Neuronal stem cell (in vitro differentiated cells): ENCODE results near the gene TRIP12.

Experiments used
- DNase-seq: peaks from one replicate; pipeline ENCODE4 v3.0.0-alpha.2; 2013; ENCODE audit warnings: low spot score
- H2AFZ ChIP-seq: one replicate; pipeline ENCODE4 v1.6.1; 2013; ENCODE audit warnings: mild to moderate bottlenecking, low read length, inconsistent platforms
- H2AK5ac ChIP-seq: 2 replicates; pipeline ENCODE4 v1.6.1; 2013; ENCODE audit warnings: low read depth, mild to moderate bottlenecking, inconsistent platforms, low read length, moderate library complexity, mixed read lengths
- H2BK120ac ChIP-seq: 2 replicates; pipeline ENCODE4 v1.6.1; 2013; ENCODE audit warnings: low read depth, mild to moderate bottlenecking, inconsistent platforms, low read length, moderate library complexity, mixed read lengths
- H2BK12ac ChIP-seq: one replicate; pipeline ENCODE4 v1.6.1; 2013; ENCODE audit warnings: low read length, inconsistent platforms
- H2BK15ac ChIP-seq: 2 replicates; pipeline ENCODE4 v1.6.1; 2013; ENCODE audit warnings: mild to moderate bottlenecking, low read length, inconsistent platforms, mixed read lengths
- H2BK5ac ChIP-seq: one replicate; pipeline ENCODE4 v1.6.1; 2013; ENCODE audit warnings: inconsistent platforms, mild to moderate bottlenecking, low read length, moderate library complexity
- H3K14ac ChIP-seq: one replicate; pipeline ENCODE4 v1.6.1; 2013; ENCODE audit warnings: low read length, inconsistent platforms
- H3K18ac ChIP-seq: 2 replicates; pipeline ENCODE4 v1.6.1; 2013; ENCODE audit warnings: low read length, inconsistent platforms
- H3K23ac ChIP-seq: 2 replicates; pipeline ENCODE4 v1.6.1; 2013; ENCODE audit warnings: low read depth, mild to moderate bottlenecking, mixed read lengths, low read length, inconsistent platforms; ENCODE audit not compliant: poor library complexity
- H3K27ac ChIP-seq: replicated peaks from 3 replicates; pipeline ENCODE4 v1.5.1; 2013; ENCODE audit warnings: low read length, inconsistent platforms
- H3K27me3 ChIP-seq, 3 experiments: 2 replicates each; pipeline ENCODE4 v1.6.1; 2013; ENCODE audit warnings: low read length in 3 of 3, mild to moderate bottlenecking in 2 of 3, inconsistent platforms in 1 of 3, low read depth in 1 of 3, mixed read lengths in 1 of 3, moderate library complexity in 1 of 3; ENCODE audit not compliant: control insufficient read depth in 3 of 3, insufficient read depth in 3 of 3
- H3K36me3 ChIP-seq, 2 donors: replicated peaks in 1 of 2; 2 replicates each; pipeline ENCODE4 v1.6.1; 2013; ENCODE audit warnings: low read length in 2 of 2; ENCODE audit not compliant: control insufficient read depth in 2 of 2, insufficient read depth in 2 of 2
- H3K4ac ChIP-seq: 2 replicates; pipeline ENCODE4 v1.6.1; 2013; ENCODE audit warnings: inconsistent platforms, mild to moderate bottlenecking, low read length, moderate library complexity
- H3K4me1 ChIP-seq, 2 donors: 1 replicate in 1 of 2; 2 replicates in 1 of 2; pipeline ENCODE4 v1.6.1; 2013; ENCODE audit warnings: low read length in 2 of 2, low read depth in 1 of 2; ENCODE audit not compliant: control insufficient read depth in 2 of 2, insufficient read depth in 1 of 2
- H3K4me2 ChIP-seq: one replicate; pipeline ENCODE4 v1.6.1; 2013; ENCODE audit warnings: mild to moderate bottlenecking, low read length, inconsistent platforms; ENCODE audit not compliant: insufficient read depth, poor library complexity, severe bottlenecking
- H3K4me3 ChIP-seq, 2 donors: 2 replicates each; pipeline ENCODE4 v1.5.1; 2013; ENCODE audit warnings: low read length in 2 of 2, mild to moderate bottlenecking in 2 of 2, inconsistent platforms in 1 of 2, moderate library complexity in 1 of 2
- H3K79me1 ChIP-seq: one replicate; pipeline ENCODE4 v1.6.1; 2013; ENCODE audit warnings: low read depth, mild to moderate bottlenecking, inconsistent platforms, low read length, moderate library complexity
- H3K9ac ChIP-seq: one replicate; pipeline ENCODE4 v1.6.1; 2013; ENCODE audit warnings: mild to moderate bottlenecking, low read depth, low read length, inconsistent platforms; ENCODE audit not compliant: poor library complexity
- H3K9me3 ChIP-seq, 2 donors: replicated peaks in 1 of 2; 2 replicates each; pipeline versions ENCODE3 to v1.6.1; 2013; ENCODE audit warnings: low read length in 2 of 2, mild to moderate bottlenecking in 2 of 2, inconsistent platforms in 1 of 2, low read depth in 1 of 2, mixed read lengths in 1 of 2, moderate library complexity in 1 of 2; ENCODE audit not compliant: control insufficient read depth in 2 of 2, insufficient read depth in 1 of 2
- H4K8ac ChIP-seq: one replicate; pipeline ENCODE4 v1.6.1; 2013; ENCODE audit warnings: low read depth, mild to moderate bottlenecking, inconsistent platforms, low read length, moderate library complexity
- H4K91ac ChIP-seq: one replicate; pipeline ENCODE4 v1.6.1; 2013; ENCODE audit warnings: low read length, low read depth, mild to moderate bottlenecking, inconsistent platforms; ENCODE audit not compliant: poor library complexity
- WGBS, 2 donors: extraction: QIAGEN DNeasy Blood & Tissue Kit; methylation state at CpG; one replicate each; pipeline ENCODE4 v1.1.7; 2013; ENCODE audit warnings: missing lambda C conversion rate in 2 of 2, mixed read lengths in 1 of 2; ENCODE audit not compliant: insufficient read length in 2 of 2, insufficient replicate concordance in 1 of 2; ENCODE audit errors: extremely low coverage in 2 of 2; 5-methylcytosine and 5-hydroxymethylcytosine counted together

The TRIP12 gene

GRCh38 chr2:229733611-229734245 lies 188.1 kb downstream of the TRIP12 start:
- H3K27me3 ChIP-seq = peaks cover 0 to 3% (median 0%) of the 10 kb centered on the region in 3 experiments
- H2AK5ac ChIP-seq = no peak overlapping the region
- H3K18ac ChIP-seq = no peak overlapping the region
- H3K4ac ChIP-seq = no peak overlapping the region
- H4K8ac ChIP-seq = no peak overlapping the region
- no peaks in the 10 kb centered on the region for H3K79me1 ChIP-seq
- no peak overlapping the region for H2BK15ac ChIP-seq
- H3K23ac ChIP-seq = no peak overlapping the region
- WGBS, 2 donors = no CpG with 5 or more reads among the region's 6 CpGs
- no peaks in the 10 kb centered on the region for H3K36me3 ChIP-seq
- H3K14ac ChIP-seq = no peak overlapping the region
- H4K91ac ChIP-seq = no peak overlapping the region
- no peaks in the 10 kb centered on the region for H3K4me1 ChIP-seq
- no peak overlapping the region for H2AFZ ChIP-seq
- H2BK12ac ChIP-seq = no peak overlapping the region
- no peak overlapping the region for H3K4me2 ChIP-seq
- no peak overlapping the region for H2BK5ac ChIP-seq
- DNase-seq = no peak
- H3K27ac ChIP-seq = no peak overlapping the region
- H2BK120ac ChIP-seq = no peak overlapping the region
- no peak overlapping the region for H3K4me3 ChIP-seq
- H3K9ac ChIP-seq = no peak overlapping the region
- H3K9me3 ChIP-seq = peaks cover 0 to 4% of the 10 kb centered on the region in 2 donors

- H3K18ac ChIP-seq = no peak overlapping the region
- no peak overlapping the region for H3K4ac ChIP-seq
- H2BK15ac ChIP-seq = no peak overlapping the region
- peaks cover 0 to 3% (median 0%) of the 10 kb centered on the region in 3 experiments for H3K27me3 ChIP-seq
- no peak for DNase-seq
- no peak overlapping the region for H4K8ac ChIP-seq
- no peaks in the 10 kb centered on the region for H3K9me3 ChIP-seq
- H2BK12ac ChIP-seq = no peak overlapping the region
- no peak overlapping the region for H3K14ac ChIP-seq
- no peak overlapping the region for H2AFZ ChIP-seq
- no peaks in the 10 kb centered on the region for H3K79me1 ChIP-seq
- no peak overlapping the region for H2AK5ac ChIP-seq
- no peak overlapping the region for H2BK120ac ChIP-seq
- no peaks in the 10 kb centered on the region for H3K4me1 ChIP-seq
- no peak overlapping the region for H3K4me2 ChIP-seq
- H3K36me3 ChIP-seq = no peaks in the 10 kb centered on the region
- 100% methylated on average over 1 of the region's 6 CpGs; no CpG with 5 or more reads in 1 of the 2 donors for WGBS, 2 donors
- H3K9ac ChIP-seq = peak overlapping the region; percentile 47
- no peak overlapping the region for H3K4me3 ChIP-seq
- H4K91ac ChIP-seq = no peak overlapping the region
- H3K23ac ChIP-seq = no peak overlapping the region
- no peak overlapping the region for H3K27ac ChIP-seq
- H2BK5ac ChIP-seq = no peak overlapping the region
Observed at GRCh38 chr2:229732897-229733296, 188.9 kb downstream of the TRIP12 start.

- no peak overlapping the region for H4K91ac ChIP-seq
- H3K18ac ChIP-seq = no peak overlapping the region
- no peak overlapping the region for H3K14ac ChIP-seq
- no peak overlapping the region for H3K4me3 ChIP-seq
- no peaks in the 10 kb centered on the region for H3K9me3 ChIP-seq
- no peaks in the 10 kb centered on the region for H3K79me1 ChIP-seq
- H3K27ac ChIP-seq = no peak overlapping the region
- no peak overlapping the region for H2BK120ac ChIP-seq
- peaks cover 0 to 3% (median 0%) of the 10 kb centered on the region in 3 experiments for H3K27me3 ChIP-seq
- no peaks in the 10 kb centered on the region for H3K36me3 ChIP-seq
- H2BK5ac ChIP-seq = no peak overlapping the region
- H3K4ac ChIP-seq = no peak overlapping the region
- no peak overlapping the region for H2AK5ac ChIP-seq
- no peak overlapping the region for H2BK12ac ChIP-seq
- no peak overlapping the region for H3K4me2 ChIP-seq
- DNase-seq = no peak
- H3K9ac ChIP-seq = no peak overlapping the region
- H4K8ac ChIP-seq = no peak overlapping the region
- WGBS, 2 donors = no CpG with 5 or more reads among the region's 4 CpGs
- H2BK15ac ChIP-seq = no peak overlapping the region
- no peaks in the 10 kb centered on the region for H3K4me1 ChIP-seq
- H3K23ac ChIP-seq = no peak overlapping the region
- H2AFZ ChIP-seq = no peak overlapping the region
Observed at GRCh38 chr2:229731916-229732315, 189.9 kb downstream of the TRIP12 start.

GRCh38 chr2:229731363-229731762 lies 190.4 kb downstream of the TRIP12 start:
- Histone ChIP-seq H2BK15ac (no peak overlapping the region), H3K9ac (no peak overlapping the region), H2BK5ac (no peak overlapping the region), H4K91ac (no peak overlapping the region), H3K4me3 (no peak overlapping the region), H3K79me1 (no peaks in the 10 kb centered on the region), H2AFZ (no peak overlapping the region), H3K23ac (no peak overlapping the region), H3K4me2 (no peak overlapping the region), H2BK120ac (no peak overlapping the region), H2AK5ac (no peak overlapping the region), H3K27ac (no peak overlapping the region), H3K18ac (no peak overlapping the region), H2BK12ac (no peak overlapping the region), H3K27me3 (peaks cover 0 to 3% (median 0%) of the 10 kb centered on the region in 3 experiments), H3K4ac (no peak overlapping the region), H3K14ac (no peak overlapping the region), H3K4me1 (no peaks in the 10 kb centered on the region), H3K36me3 (no peaks in the 10 kb centered on the region), H4K8ac (no peak overlapping the region), H3K9me3 (no peaks in the 10 kb centered on the region)
- no CpG with 5 or more reads among the region's 5 CpGs for WGBS, 2 donors
- no peak for DNase-seq
